GM10248 (cell line): ENCODE data around the gene ERVFRD-1.

Experiments
- CTCF ChIA-PET: fragments of 300-600 bp; sonication (Branson Sonifier 250); formaldehyde crosslinking; extraction: SDS; loops from one replicate; lab custom pipeline; 2021; ENCODE audit warnings: antibody characterized with exemption; lab: Yijun Ruan, JAX
- POLR2A ChIA-PET: fragments of 350-650 bp; sonication (Branson Sonifier 250); formaldehyde crosslinking; extraction: SDS; loops from one replicate; lab custom pipeline; 2020; ENCODE audit warnings: antibody characterized with exemption; lab: Yijun Ruan, JAX
- DNase-seq: peaks from one replicate; pipeline ENCODE4 v3.0.0; 2012; ENCODE audit errors: extremely low spot score
- TF ChIP-seq, protein P1 (sequence below): IDR thresholded peaks from 2 replicates; pipeline ENCODE4 v1.5.1; 2012; ENCODE audit warnings: mild to moderate bottlenecking, low read depth; ENCODE audit errors: extremely low read depth, missing control alignments, control extremely low read depth

Gene ERVFRD-1

DNA sequence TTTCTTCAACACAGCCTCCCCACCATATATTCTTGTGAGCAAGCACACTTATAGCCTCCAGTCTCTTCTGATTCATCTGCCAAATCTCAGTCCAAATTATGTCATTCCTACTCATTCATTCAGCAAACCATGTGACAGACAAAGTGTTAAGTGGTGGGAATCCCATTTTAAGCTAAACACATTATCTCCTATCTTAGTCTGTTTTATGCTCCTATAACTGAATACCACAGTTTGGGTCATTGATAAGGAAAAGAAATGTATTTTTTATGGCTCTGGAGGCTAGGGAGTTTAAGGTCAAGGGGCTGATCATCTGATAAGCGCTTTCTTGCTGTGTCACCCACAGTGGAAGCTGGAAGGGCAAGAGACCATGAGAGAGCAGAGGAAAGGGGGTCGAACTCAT, 41.8 kb downstream of the ERVFRD-1 start:
- ChIA-PET POLR2A (interaction anchor here (0.6 kb wide), 1 partner anchor 127 kb away, joined by 3 read pairs; no protein-coding TSS in a partner anchor), CTCF (interaction anchor here (0.5 to 7.9 kb wide), 19 partner anchors 9 to 591 kb away, joined by 3 to 79 read pairs (median 5); no protein-coding TSS in a partner anchor)
- TF ChIP-seq, protein P1, sequence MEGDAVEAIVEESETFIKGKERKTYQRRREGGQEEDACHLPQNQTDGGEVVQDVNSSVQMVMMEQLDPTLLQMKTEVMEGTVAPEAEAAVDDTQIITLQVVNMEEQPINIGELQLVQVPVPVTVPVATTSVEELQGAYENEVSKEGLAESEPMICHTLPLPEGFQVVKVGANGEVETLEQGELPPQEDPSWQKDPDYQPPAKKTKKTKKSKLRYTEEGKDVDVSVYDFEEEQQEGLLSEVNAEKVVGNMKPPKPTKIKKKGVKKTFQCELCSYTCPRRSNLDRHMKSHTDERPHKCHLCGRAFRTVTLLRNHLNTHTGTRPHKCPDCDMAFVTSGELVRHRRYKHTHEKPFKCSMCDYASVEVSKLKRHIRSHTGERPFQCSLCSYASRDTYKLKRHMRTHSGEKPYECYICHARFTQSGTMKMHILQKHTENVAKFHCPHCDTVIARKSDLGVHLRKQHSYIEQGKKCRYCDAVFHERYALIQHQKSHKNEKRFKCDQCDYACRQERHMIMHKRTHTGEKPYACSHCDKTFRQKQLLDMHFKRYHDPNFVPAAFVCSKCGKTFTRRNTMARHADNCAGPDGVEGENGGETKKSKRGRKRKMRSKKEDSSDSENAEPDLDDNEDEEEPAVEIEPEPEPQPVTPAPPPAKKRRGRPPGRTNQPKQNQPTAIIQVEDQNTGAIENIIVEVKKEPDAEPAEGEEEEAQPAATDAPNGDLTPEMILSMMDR: no peak
- no peak for DNase-seq

DNA sequence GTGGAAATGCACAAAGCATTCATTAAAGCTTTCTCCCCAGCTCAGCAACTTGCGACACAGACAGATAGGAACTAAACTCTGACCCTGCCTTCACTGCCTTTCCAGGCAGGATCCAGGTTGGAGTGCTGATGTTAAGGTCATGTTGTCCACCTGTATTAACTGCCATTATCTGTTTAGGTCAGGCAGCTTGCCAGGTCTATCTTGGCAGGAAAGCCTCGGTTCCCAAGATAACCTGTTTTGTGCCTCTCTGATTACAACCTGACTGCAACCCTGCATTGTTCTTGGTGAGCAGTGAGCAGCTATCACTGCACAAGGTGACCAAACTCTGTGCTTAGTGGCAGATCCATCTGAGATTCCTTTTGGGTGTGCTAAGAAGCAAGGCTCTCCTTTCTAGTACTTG, 44.2 kb downstream of the ERVFRD-1 start:
- CTCF ChIA-PET: interaction anchor here (1.0 to 3.7 kb wide), 11 partner anchors 8 to 590 kb away, joined by 3 to 38 read pairs (median 4); partner anchors contain the start of gene ELOVL2
- TF ChIP-seq, protein P1: no peak
- DNase-seq: no peak
- POLR2A ChIA-PET: no interaction called here

DNA sequence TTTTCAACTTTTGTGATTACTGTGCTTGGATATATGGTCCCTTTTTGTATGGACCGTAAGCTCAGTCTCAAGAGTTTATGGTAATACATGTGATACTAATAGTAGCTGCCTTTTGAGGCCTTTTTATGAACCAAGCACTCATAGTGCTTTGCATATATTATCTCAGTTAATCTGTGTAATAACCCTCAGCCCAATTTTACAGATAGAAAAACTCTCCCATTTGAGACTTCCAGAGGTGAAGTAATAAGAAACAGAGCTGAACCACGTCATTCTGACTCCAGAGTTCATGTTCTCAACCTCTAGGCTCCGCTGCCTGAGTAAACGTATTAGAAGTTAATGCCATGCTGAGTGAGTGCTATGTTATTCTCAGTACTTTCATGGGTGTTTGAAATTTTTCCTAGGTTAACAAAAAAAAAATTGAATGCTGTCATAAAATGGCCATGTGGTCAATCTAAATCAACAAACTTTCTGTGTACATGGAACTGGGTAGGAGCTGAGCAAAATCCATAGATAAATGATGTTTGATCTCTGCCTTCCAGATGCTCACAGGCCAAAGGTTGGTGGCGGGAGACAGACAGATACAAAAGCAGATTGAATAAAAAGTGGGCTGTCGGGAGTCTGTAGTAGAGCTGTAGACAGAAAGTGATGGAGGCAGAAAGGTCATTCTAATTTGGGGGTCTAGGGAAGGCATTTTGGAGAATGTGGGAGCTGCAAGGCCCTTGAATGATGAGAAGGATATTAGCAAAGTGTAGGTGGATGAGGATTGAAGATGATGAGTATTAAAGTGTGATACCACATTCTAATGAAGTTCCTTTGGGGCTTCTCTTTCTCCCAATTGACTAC, 44.8 kb downstream of the ERVFRD-1 start:
- ChIA-PET POLR2A (no interaction called here), CTCF (interaction anchor here (1.0 to 3.7 kb wide), 13 partner anchors 9 to 590 kb away, joined by 3 to 38 read pairs (median 4); partner anchors contain the start of gene ELOVL2)
- TF ChIP-seq, protein P1: no peak
- no peak for DNase-seq

DNA sequence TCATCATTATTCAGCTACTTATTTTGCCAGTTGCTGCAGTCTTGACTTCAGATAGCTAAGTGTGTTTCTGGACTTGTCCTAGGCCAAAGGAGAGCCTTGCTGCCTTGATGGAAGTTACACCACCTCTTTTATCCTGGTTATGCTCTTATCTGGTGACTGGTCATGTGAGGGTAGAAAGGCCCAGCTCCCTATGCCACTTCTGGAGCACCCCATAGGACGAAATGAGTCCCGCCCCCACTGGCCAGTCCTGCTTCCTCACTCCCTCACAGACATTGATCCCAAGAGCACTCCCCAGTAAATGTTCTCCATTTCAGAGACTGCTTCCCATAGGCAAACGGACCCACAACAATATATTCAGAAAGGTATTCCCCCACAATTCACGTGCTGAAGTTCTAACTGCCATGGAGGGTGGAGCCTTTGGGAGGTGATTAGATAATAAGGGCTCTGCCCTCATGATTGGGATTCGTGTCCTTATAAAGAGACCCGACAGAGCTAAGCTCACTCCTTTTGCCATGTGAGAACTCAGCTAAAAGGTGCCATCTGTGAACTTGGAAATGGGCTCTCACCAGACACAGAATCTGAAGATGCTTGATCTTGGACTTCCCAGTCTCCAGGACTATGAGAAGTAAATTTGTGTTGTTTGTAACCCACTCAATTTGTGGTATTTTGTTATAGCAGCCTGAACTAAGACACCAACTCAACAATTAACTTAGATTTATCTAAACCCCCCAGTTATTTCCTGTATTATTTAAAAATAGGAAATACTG, 45.9 kb downstream of the ERVFRD-1 start:
- POLR2A ChIA-PET: no interaction called here
- CTCF ChIA-PET: interaction anchor here (0.8 to 3.7 kb wide), 10 partner anchors 10 to 587 kb away, joined by 3 to 38 read pairs (median 4); no protein-coding TSS in a partner anchor
- DNase-seq: no peak
- TF ChIP-seq, protein P1: no peak

DNA sequence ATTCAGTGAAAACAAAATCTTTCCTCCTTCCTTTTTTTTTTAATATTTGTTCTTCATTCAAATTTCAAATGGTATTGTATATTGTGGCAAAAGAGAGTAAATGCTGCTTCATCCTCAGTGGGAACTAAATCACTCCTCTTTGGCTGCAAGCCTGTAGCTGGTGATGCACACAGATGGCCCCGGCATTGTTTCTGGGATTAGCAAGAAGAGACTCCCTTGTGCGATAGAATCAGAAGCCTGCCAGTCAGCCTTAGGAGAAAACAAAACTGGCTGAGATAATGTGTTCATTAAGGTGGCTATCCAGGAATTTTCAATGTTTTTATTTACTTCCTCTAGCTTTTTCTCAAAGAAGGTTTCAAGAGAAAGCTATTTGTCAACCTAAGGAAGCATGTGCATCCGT, 46.7 kb downstream of the ERVFRD-1 start:
- TF ChIP-seq, protein P1: no peak
- POLR2A ChIA-PET: no interaction called here
- no peak for DNase-seq
- CTCF ChIA-PET: interaction anchor here (0.8 to 3.7 kb wide), 5 partner anchors 16 to 586 kb away, joined by 3 to 38 read pairs (median 4); no protein-coding TSS in a partner anchor

DNA sequence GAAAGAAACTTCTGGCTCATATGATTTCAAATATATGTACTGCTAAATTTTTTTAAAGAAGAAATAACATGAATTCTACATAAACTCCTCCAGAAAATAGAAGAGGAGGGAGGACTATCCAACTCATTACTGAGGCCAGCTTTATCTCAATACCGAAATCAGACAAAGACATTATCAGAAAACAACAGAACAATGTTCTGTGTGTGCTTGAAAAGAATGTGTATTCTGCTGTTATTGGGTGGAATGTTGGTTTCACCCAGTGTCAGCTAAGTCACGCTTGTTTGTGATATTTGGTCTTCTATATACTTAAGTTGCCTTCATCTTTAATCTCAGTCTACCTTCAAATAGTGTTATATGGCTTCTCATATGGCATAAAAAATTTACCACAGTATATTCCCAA, 48.8 kb downstream of the ERVFRD-1 start:
- CTCF ChIA-PET: interaction anchor here (0.7 to 3.4 kb wide), 6 partner anchors 9 to 434 kb away, joined by 3 to 11 read pairs (median 4); no protein-coding TSS in a partner anchor
- POLR2A ChIA-PET: no interaction called here
- TF ChIP-seq, protein P1: no peak
- no peak for DNase-seq
